Medulla oblongata (tissue), 1 donor: ENCODE data around the gene COL4A4.
"Not testable (repeated sequence)": the region's sequence is repeated elsewhere in the genome, so short reads cannot be mapped to it uniquely, and the experiment has no call there.

Experiments
- DNase-seq: peaks from one replicate; pipeline ENCODE4 v3.0.0-alpha.2; 2015; ENCODE audit errors: extremely low spot score

Gene COL4A4

DNA sequence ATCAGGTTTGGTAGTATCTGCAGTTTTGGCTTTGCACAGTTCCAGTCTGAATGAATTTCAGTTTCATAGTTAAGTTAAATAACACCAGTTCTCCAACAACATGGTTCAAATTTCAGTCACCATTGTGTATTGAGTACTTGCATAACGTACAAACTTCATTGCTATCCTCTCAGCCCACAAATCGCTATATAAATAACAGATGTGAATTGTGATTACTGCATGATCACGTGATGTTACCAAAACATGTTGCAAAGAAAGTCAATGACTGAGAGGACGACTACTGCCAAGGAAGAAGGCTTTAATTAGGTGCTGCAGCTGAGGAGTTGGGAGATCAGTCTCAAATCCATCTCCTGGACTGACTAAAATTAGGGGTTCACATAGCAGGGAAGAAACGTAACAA is 48.2 kb downstream of the COL4A4 start:
- DNase-seq: no peak

DNA sequence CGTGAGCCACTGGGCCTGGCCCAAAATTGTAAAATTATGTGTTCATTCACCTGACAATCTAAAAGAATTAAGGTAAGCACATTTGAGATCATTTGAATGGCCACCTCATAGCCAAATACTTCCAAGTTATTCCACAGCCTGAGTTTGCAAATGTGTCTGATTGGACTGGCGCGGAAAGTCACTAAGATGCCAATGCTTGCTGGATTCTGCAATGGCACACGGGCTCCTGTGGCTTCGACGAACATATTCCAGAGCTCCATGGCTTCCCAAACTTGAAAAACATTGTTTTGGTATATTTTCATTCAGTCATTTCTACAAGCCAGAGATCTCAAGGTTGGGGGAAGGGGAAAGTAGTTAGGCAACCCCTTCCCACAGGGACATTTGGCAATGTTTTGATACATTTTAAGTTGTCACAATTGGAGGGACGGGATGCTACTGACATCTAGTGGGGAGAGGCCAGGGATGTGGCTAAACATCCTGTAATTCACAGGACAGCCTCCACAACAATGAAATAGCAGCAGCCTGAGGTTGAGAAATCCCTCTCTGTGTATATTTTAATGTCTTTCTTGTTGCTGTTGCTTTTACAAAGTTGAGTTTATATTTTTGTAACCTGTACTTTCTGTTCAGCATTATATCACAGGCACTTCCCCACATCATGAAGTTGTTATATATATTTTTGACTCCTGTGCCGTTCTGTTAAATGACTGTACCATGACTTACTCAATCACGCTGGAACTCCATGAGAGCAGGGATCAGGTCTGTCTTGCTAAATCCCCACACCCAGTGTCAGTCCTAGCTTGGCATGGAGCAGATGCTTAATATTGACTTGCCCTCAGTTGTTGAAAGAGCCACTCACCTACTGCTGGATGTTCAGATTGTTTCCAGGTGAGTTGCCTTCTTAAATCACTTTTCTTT is 56.9 kb downstream of the COL4A4 start:
- DNase-seq: peak; percentile 77

DNA sequence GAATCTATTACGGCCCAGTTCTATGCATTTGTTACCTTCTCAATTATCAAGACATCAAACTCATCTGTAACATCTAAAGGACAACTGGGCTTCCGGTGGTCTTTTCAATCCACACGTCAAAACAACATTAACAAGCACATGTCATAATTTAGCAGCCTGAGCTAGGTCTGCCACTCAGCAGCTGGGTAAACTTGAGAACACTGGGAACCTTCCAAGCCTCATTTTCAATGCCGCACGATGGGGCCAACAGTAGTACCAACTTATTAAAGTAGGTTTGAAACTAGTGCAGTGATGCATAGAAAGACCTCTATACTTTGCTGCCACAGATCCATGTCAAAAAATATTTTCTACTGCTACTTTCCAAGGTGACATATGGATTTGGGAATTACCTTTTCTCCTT is 60.4 kb downstream of the COL4A4 start:
- DNase-seq: no peak

DNA sequence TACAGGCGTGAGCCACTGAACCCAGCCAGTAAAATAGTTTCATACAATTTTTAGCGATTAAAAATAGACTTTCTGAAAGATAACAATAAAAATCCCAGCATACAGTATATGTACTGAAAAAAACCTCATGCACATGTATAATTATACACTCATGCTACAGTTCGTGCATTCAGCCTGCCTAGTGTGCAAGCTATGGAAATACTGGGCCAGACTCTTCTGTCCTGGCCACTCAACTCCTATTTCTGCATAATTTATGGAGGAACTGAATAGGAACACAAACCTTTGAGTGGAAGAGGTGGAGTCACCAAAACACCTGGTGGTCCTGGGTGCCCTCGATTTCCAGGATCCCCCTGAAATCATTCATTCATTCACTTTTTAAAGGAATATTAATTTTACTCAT is 64.7 kb downstream of the COL4A4 start:
- DNase-seq: no peak

DNA sequence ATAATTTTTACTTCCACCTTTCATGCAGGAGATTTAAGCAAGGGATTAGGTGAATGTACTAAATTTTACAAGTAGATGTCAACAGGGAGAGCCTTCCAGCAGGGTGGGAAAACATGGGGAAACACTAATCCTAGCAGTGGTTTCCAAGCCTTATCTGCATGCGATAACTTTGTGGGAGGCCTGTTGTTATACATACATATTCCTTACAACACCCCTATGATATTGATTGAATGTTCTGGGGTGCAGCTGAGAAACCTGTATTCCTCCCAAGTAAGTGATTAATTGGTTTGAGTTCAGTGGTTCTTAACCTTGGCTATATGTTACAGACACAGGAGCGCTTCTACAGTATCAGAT is 65.9 kb downstream of the COL4A4 start:
- no peak for DNase-seq

DNA sequence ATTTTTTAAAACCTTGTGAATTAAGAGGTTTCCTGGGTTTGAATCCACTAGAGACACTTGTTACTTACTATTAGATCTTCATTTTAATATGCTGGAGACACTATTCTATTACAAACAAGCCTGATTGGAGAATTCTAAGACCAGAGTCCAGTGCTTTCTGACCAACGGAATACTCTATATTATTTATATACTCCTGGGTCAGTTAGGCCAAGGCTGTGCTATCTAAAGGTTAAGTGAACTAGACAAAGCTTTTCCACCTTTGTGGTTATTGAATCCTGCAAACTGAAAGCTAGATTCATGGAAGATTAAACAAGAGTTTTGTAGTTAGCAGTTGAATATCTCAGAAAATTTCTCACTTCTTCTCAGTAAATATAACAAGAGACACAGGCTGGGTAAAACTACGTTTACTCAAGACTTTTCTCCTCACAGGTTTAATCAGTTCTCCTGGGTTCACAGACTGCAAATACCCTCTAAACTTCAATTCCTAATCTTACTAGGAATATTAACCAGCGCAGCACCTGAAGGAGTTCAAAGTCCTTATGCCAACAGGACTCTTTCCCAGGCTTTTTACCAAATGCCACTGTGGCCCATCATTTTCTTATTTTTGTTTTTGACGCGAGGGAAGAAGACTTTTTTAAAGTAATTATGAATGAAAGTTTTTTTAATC is 66.4 kb downstream of the COL4A4 start:
- no peak for DNase-seq

DNA sequence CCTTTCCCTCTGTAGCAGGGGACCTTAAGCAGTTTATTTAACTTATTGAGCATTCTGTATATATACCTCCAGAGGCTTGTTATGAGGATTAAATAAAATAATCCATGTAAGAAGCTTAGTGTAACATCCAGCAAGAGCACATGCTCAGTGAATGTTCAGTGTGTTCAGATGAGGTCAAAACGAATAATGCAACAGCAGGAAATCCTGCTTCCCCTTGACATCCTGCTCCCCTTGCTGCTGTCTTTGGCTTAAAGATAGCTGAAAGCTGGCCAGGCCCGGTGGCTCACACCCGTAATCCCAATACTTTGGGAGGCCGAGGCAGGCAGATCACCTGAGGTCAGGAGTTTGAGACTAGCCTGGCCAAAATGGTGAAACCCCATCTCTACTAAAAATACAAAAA is 68.7 kb downstream of the COL4A4 start:
- no peak for DNase-seq

DNA sequence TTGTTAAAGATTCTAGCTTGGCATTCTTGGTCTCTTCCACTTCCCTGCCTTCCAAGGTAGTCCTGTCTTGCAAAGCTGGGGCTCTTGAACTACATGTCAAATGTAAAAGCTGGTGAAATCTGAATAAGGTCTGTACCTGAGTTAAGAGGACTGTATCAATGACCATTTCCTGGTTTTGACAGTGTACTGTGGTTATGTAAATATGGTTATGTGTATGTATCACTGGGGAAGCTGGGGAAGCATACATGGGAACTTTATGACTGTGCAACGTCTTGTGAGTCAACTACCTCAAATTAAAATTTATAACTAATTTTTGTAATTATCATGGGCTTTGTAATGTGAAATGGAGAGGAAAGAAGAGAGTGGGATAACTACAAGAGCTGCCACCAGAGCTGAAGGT is 81.7 kb downstream of the COL4A4 start:
- DNase-seq: no peak

DNA sequence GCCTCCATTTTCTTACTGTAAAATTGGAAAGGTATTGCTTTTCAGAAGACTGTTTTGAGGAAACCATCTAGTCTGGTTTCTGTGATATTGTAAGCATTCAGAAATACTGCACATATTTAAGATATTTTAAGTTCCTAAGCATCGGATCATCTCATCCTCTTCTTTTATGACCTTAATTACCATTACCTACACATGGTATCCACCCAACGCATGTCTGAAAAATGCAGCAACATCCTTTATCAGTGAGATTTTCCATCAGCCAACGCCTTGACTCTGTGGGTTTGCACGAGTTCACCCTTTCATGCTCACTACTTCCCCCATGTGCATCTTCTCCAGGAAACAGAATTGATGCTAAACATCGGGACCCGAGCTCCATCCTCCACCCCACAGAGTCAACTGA is 84.3 kb downstream of the COL4A4 start:
- DNase-seq: no peak

DNA sequence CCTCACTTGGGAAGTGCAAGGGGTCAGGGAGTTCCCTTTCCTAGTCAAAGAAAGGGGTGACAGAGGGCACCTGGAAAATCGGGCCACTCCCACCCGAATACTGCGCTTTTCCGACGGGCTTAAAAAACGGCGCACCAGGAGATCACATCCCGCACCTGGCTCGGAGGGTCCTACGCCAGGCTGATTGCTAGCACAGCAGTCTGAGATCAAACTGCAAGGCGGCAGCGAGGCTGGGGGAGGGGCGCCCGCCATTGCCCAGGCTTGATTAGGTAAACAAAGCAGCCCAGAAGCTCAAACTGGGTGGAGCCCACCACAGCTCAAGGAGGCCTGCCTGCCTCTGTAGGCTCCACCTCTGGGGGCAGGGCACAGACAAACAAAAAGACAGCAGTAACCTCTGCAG is 98.9 kb downstream of the COL4A4 start:
- DNase-seq: not testable (repeated sequence)

DNA sequence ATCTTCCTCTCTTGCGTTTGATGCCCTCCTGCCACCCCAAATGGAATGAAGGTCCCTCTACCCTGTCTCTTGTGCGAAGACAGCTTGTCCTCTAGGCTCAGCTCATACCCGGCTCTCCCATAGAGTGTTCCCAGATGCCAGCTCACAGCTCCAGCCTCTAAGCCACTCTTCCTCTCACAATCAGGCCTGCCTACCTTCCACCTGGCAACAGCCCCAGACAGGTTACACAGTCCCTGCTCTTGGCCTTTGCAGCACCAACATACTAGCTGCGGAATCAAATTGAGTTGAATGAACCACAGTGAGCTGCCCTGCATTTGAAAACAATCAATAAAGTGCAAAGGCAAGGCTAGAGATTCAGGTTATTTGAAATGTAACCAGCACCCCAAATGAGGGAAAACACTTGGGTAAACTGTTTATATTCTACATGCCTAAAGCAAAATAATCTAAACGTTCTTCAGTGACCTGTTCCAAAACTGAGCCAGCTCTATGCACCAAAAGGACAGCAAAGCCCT is 105.1 kb downstream of the COL4A4 start:
- DNase-seq: no peak

DNA sequence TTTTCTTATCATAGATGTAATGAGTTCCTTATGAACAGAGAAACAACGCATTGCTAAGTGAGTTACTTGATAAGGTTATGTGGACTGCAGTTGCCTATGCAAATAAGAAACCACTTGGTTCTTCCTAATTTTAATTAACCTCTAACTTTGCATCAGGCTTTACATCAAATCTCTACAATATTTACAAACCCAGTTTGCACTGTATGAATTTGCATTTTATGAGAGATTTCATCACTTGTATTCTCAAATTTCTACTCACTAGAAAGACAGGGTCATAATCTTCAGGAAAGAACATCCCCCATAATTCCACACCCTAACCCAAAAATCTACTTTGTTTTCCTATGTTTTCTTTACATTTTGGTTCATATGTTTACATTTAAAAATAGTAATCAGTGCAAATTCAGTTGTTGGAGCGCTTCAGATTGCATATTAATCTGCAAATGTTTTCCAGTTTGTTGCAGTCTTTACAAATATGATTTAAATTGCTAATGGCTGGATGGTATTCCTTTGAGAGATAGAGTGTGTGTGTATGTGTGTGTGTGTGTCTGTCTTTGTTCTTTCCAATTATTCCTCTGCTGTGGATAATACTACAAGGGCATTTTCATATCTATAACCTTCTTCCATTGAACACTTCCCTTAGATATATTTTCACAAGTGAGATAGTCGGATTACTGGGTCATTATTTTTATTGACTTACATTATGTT is 106.1 kb downstream of the COL4A4 start:
- DNase-seq: no peak

DNA sequence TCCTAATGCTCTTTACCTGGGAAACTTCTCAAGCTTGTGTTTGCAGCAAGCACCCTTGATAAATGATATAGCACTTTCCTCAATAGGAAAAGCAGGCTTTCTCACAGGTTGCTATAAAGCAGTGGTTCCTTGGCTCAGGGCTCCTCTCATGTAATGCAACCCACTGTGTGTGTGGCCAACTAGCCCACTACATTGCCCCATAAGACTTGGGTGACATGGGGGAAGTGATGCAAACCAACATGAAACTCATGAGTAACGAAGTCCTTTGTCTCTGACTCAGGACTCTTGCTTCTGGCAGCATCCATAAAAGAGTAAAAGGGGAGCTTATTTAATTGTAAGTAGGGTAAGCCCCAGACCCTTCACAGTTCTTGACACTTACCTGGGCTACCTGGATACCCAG is 106.9 kb downstream of the COL4A4 start:
- no peak for DNase-seq

DNA sequence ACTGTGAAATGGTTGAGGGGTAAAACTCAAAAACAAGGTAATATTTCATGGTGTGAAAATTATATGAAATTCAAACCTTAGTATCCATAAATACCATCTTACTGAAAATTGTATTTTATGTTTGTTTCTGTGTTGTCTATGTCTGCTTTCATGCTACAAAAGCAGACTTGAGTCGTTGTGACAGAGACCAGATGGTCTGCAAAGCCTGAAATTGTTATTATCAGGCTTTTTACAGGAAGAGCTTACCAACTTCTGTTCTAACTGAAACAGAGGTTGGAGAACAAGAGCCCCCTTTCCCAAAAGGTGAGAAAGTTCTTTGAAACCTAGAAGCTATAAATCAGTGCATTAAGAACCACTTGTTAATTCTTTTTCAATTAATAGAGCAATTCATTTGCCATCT is 110.0 kb downstream of the COL4A4 start:
- no peak for DNase-seq

DNA sequence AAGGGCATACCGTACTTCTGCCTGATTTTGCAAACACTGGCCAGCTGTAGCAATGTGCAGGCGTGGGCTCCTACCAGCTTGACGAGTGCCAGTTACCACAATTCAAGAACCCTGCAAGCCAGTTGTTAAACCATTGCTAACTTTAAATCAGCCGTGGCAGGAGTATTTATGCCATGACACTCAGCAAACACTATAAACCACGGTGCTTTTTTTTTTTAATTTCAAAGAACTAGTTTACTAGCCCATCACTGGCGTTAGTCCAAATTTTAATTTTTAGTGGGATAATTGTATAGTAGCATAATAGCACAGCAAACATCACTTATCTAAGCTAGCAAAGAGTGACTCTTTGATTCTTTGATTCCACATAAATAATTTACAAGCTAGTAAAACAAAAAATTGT is 111.1 kb downstream of the COL4A4 start:
- no peak for DNase-seq

DNA sequence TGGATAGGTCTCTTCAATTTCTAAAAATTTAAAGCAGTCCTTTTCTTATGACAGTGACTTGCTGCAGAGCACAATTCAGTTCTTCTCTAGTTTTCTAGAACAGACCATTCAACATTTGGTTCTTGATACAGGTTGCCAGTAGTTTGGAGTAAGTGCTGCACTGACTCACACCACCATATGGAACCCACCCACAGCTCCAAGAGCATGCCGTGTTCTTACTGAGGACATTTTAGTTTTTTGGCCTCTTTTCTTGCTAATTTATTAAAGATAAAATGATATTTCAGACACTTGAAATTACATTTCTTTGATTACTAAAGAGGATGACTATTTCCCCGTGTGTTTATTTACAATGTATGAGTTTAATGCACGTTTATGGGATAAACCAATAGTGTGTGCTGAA is 120.0 kb downstream of the COL4A4 start:
- no peak for DNase-seq

DNA sequence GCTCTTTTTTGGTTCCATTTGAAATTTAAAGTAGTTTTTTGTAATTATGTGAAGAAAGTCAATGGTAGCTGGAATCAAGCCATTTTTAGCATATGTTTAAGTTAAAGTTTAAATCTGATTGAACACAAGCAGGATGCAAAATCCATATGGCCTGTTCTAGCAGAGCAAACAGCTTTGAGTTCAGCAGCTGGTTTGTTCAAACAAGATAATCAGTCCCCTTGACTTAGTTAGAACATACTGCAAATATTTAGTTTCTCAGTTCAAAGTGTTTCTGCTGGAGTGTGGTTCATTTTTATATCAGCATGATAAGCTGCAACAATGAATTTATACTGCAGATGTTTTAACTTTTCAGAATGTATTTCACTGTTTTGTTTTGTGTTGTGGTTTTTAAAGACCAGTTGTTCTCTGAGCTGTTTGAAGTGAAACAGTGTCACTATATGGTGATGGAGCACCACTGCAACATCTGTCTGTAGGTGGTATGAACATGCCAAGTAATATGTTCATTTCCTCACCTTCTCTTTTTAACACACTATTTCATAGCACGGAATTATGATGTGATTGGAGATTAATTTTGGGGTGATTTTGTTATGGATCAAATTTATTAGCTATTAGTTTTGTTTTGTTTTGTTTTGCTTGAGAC is 125.3 kb downstream of the COL4A4 start:
- no peak for DNase-seq

DNA sequence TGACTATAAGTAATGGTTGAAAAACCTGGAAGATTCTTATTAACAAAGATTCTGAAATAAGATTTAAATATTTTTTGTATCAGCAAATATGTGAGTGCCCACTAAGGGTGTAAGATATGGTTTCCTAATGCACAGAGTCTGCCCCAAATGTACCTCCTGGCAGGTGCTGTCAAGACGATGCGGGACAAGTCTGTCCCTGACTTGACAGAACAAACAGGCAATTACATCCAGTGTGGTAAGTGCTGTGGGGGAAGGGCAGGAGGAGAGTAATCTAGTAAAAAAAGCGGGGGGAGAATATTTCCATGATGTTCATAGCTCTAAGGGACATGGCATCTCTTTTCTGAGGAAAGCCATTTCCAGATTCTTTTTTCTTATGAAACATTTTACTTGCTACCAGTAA is 127.5 kb downstream of the COL4A4 start:
- DNase-seq: no peak

DNA sequence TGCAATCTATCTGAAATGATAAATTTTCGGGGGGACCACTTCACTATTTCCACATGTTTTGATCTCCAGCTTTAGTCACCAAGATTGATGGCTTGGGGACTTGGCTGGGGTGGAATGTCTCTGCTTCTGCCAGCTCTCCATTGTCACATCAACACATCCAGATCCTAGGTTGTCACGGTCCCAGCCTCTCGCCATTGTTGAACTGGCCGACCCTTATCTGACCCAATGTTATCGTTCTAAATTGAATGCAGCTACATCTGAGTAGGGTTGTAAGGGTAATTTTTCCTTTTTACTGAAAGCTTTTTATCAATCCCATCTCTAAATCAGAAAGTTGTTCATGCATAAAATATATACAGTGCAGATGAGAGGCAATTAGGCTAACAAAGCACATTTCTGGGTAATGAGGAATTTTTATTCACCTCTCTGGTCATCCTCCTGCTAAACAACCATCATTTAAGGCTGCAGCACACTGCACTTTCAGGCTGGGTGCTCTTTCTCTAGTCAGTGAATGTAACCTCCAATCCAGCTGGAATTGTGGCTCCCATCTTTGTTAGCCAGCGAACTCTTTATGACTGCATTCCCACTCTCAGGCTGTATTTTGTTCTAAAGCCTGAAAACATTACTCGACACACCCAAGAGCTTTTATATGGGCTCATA is 128.2 kb downstream of the COL4A4 start:
- DNase-seq: no peak

DNA sequence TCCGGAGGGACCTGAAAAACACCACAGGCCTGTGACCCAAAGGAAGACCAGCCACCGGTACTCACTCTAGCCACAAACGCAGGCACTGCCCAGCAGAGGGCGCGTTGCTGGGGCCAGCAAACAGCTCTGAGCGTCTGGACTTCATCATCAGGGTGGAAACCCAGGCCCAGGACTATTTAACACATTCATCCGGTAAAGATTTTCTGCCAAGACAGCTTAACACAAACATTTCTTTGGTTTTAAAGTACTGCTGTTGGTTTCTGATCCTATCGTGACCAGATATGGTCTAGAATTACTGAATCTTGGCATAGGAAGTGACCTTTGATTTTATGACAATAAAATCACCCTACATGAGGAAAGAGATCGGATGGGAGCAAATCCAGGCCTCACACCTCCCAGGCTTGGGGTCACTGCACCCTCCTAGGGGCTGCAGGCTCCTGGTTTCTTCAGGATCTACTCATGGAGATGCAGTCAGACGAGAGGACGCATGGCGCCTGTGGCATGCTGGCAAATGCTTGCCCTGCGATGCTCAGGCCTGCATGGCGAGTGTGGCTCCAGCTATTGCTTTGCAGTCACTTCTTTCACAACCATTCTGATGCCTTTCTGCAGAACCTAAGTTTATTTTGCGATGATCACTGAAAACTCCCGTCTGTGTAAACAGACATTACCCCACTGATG is 130.4 kb downstream of the COL4A4 start:
- peak; percentile 12 for DNase-seq

DNA sequence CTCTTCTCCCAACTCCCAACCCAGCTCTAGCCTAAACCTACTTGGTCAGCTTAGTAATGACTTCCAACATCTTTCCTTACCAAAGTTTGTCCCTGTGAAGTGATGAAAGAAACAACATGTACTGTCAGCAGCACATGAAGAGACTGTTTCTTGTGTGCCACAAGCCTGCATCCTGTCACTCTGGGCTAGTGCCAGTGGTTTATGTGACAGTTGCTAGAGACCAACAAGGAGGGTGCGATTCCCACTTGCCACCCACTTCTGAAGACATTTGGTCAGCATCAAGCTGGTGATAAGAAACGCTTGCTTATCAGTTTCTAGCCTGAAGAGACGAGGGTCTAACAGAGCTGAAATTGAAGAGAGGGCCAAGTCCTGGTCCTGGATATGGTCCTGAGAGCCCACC is 132.6 kb downstream of the COL4A4 start:
- DNase-seq: no peak
